CD14-positive monocyte (primary cell): ENCODE measurements around the gene NRP2. TPM values are rescaled to one million over a fixed set of nuclear protein-coding genes. Genes with fewer than 3 reads are reported as not detected.

Experiments
- DNase-seq, 3 donors: peaks; one replicate each; pipeline ENCODE4 v3.0.0-alpha.2; 2011 to 2022
- H2AFZ ChIP-seq: 2 replicates; pipeline ENCODE4 v1.6.0; 2012; ENCODE audit warnings: mild to moderate bottlenecking, low read depth, low read length, inconsistent platforms; ENCODE audit not compliant: insufficient read depth, poor library complexity, severe bottlenecking
- H3K27ac ChIP-seq, 2 donors: 1 replicate in 1 of 2; 2 replicates in 1 of 2; pipeline ENCODE4 v1.5.1; 2012 to 2013; ENCODE audit warnings: low read length in 2 of 2, control low read depth in 1 of 2, inconsistent platforms in 1 of 2, low read depth in 1 of 2, mild to moderate bottlenecking in 1 of 2
- H3K27me3 ChIP-seq, 2 donors: one replicate each; pipeline versions ENCODE4 v1.6.0 to v1.6.1; 2011 to 2013; ENCODE audit warnings: low read length in 2 of 2; ENCODE audit not compliant: control insufficient read depth in 2 of 2, insufficient read depth in 2 of 2
- H3K36me3 ChIP-seq, 2 donors: replicated peaks in 1 of 2; 1 replicate in 1 of 2; 2 replicates in 1 of 2; pipeline versions ENCODE4 v1.5.1 to v1.6.1; 2012 to 2013; ENCODE audit warnings: low read length in 2 of 2, control low read depth in 1 of 2, inconsistent platforms in 1 of 2, mild to moderate bottlenecking in 1 of 2; ENCODE audit not compliant: insufficient read depth in 2 of 2, control insufficient read depth in 1 of 2
- H3K4me1 ChIP-seq, 2 donors: 1 replicate in 1 of 2; 2 replicates in 1 of 2; pipeline versions ENCODE4 v1.5.1 to v1.6.1; 2012 to 2013; ENCODE audit warnings: low read length in 2 of 2, control low read depth in 1 of 2, inconsistent platforms in 1 of 2, mild to moderate bottlenecking in 1 of 2, moderate library complexity in 1 of 2; ENCODE audit not compliant: insufficient read depth in 2 of 2, control insufficient read depth in 1 of 2
- H3K4me2 ChIP-seq: replicated peaks from 2 replicates; pipeline ENCODE3; 2012; ENCODE audit warnings: low read length, moderate library complexity, mild to moderate bottlenecking; ENCODE audit not compliant: poor library complexity, severe bottlenecking; ENCODE audit errors: extremely low read depth
- H3K4me3 ChIP-seq, 3 experiments: fragments of 200-600 bp in 1 of 3; sonication (generic) in 1 of 3; replicated peaks in 1 of 3; 1 replicate in 2 of 3; 2 replicates in 1 of 3; pipeline ENCODE4 v1.5.1; 2011 to 2013; ENCODE audit warnings: low read length in 3 of 3, mild to moderate bottlenecking in 3 of 3, control low read depth in 2 of 3, low read depth in 2 of 3, inconsistent platforms in 1 of 3, moderate library complexity in 1 of 3
- H3K79me2 ChIP-seq: 2 replicates; pipeline ENCODE4 v1.6.0; 2012; ENCODE audit warnings: mild to moderate bottlenecking, control low read depth, inconsistent platforms, low read length, moderate library complexity; ENCODE audit not compliant: insufficient read depth
- H3K9ac ChIP-seq: 2 replicates; pipeline ENCODE4 v1.6.0; 2017; ENCODE audit warnings: low read length, mild to moderate bottlenecking; ENCODE audit not compliant: insufficient read depth, poor library complexity, severe bottlenecking
- H3K9me3 ChIP-seq, 2 donors: replicated peaks in 1 of 2; 1 replicate in 1 of 2; 2 replicates in 1 of 2; pipeline versions ENCODE4 v1.5.1 to v1.6.1; 2012 to 2013; ENCODE audit warnings: low read length in 2 of 2, control low read depth in 1 of 2; ENCODE audit not compliant: control insufficient read depth in 1 of 2, insufficient read depth in 1 of 2
- H4K20me1 ChIP-seq: 2 replicates; pipeline ENCODE4 v1.6.0; 2012; ENCODE audit warnings: mild to moderate bottlenecking, low read length, control low read depth, moderate library complexity; ENCODE audit not compliant: insufficient read depth
- H3K27ac Mint-ChIP-seq, 7 donors: one replicate each; pipeline ENCODE4 v1.8.0; 2020; ENCODE audit warnings: mild to moderate bottlenecking in 7 of 7, mixed read lengths in 7 of 7, moderate library complexity in 6 of 7, inconsistent platforms in 2 of 7
- H3K27me3 Mint-ChIP-seq, 3 donors: one replicate each; pipeline ENCODE4 v1.8.0; 2021 to 2022; ENCODE audit warnings: low read depth in 3 of 3, mild to moderate bottlenecking in 3 of 3, mixed read lengths in 3 of 3, moderate library complexity in 3 of 3, inconsistent platforms in 1 of 3
- H3K36me3 Mint-ChIP-seq, 2 donors: one replicate each; pipeline ENCODE4 v1.8.0; 2020; ENCODE audit warnings: mixed read lengths in 2 of 2, inconsistent platforms in 1 of 2, mild to moderate bottlenecking in 1 of 2
- H3K4me1 Mint-ChIP-seq: one replicate; pipeline ENCODE4 v1.8.0; 2020; ENCODE audit warnings: mild to moderate bottlenecking, mixed read lengths
- H3K4me3 Mint-ChIP-seq, 2 donors: one replicate each; pipeline ENCODE4 v1.8.0; 2020; ENCODE audit warnings: mild to moderate bottlenecking in 2 of 2, mixed read lengths in 2 of 2, moderate library complexity in 1 of 2
- H3K9me3 Mint-ChIP-seq, 7 donors: one replicate each; pipeline ENCODE4 v1.8.0; 2020 to 2022; ENCODE audit warnings: mixed read lengths in 7 of 7, mild to moderate bottlenecking in 6 of 7, moderate library complexity in 6 of 7, inconsistent platforms in 2 of 7
- CTCF ChIP-seq: fragments of 200-600 bp; IDR thresholded peaks from one replicate; pipeline ENCODE4 v1.8.0; 2022; ENCODE audit warnings: antibody characterized with exemption, mild to moderate bottlenecking
- WGBS: methylation state at CpG from one replicate; pipeline ENCODE4 v1.1.5; 2013; ENCODE audit warnings: missing lambda C conversion rate; ENCODE audit not compliant: insufficient coverage; 5-methylcytosine and 5-hydroxymethylcytosine counted together
- intact Hi-C, 2 donors: fragments of 100-400 bp; cut with micrococcal nuclease; formaldehyde crosslinking; loops; one replicate each; pipeline versions ENCODE4 v1.15.0 to v1.15.1; 2023
- polyA plus RNA-seq, 3 donors: library from polyadenylated mRNA; depleted of rRNA in 1 of 3; unstranded in 2 of 3; stranded (reverse) in 1 of 3; fragments of 300-500 nt in 2 of 3; fragments of >200 nt in 1 of 3; fragmentation: Illumina TruSeq in 2 of 3; gene quantifications; 1 replicate in 2 of 3; 2 replicates in 1 of 3; pipeline ENCODE4 v1.2.3, GENCODE V29; 2012 to 2021

Gene NRP2
- polyA plus RNA-seq, 3 donors = 0.97 to 3.3 (median 1.6) TPM

DNA sequence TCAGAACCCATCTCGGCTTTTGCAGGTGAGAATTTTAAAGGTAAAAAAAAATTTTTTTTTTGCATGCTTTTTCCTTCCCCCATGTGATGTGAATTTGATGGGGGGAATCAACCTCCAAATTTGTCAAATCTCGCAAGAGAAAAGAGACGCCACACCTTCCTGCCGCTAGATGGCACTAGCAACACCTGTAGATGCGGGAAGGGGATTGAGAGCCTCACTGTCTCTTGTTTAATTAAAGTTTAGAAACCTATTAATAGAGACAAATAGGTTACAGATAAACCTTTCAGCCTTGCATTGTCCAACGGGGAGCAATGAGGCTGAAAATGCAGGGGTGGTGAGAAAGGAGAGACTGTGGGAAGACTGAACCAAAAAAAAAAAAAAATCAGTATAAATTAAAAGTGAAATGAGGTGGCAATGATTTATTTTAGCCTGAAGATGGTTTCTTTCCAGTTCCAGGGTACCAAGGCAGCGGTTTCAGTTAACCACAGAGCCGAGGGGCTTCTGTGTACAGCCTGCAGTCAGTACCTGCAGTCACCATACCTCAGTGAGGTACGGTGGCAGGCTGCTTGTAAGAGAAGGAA lies 84.6 kb downstream of the NRP2 start:
- Histone ChIP-seq H3K4me3 (no peak overlapping the region), H4K20me1 (no peaks in the 10 kb centered on the region), H3K27ac (no peak overlapping the region), H3K4me2 (no peak overlapping the region), H3K27me3 (peaks cover 0 to 24% of the 10 kb centered on the region in 2 donors), H3K9ac (no peak overlapping the region), H3K79me2 (no peaks in the 10 kb centered on the region), H3K9me3 (no peaks in the 10 kb centered on the region), H3K36me3 (no peaks in the 10 kb centered on the region), H3K4me1 (peaks cover 0 to 6% of the 10 kb centered on the region in 2 donors), H2AFZ (no peak overlapping the region)
- H3K36me3 Mint-ChIP-seq = no peaks in the 10 kb centered on the region
- WGBS = 12% methylated on average over 3 of the region's 9 CpGs
- DNase-seq = peak; percentile 19 to 51 (median 48)
- no peak overlapping the region for H3K27ac Mint-ChIP-seq
- intact Hi-C loops = no loop called here
- H3K27me3 Mint-ChIP-seq = peaks cover 26 to 32% (median 29%) of the 10 kb centered on the region in 3 donors
- H3K4me1 Mint-ChIP-seq = peaks cover 3% of the 10 kb centered on the region
- H3K4me3 Mint-ChIP-seq = no peak overlapping the region
- no peaks in the 10 kb centered on the region for H3K9me3 Mint-ChIP-seq
- TF ChIP-seq CTCF = peak; percentile 95

DNA sequence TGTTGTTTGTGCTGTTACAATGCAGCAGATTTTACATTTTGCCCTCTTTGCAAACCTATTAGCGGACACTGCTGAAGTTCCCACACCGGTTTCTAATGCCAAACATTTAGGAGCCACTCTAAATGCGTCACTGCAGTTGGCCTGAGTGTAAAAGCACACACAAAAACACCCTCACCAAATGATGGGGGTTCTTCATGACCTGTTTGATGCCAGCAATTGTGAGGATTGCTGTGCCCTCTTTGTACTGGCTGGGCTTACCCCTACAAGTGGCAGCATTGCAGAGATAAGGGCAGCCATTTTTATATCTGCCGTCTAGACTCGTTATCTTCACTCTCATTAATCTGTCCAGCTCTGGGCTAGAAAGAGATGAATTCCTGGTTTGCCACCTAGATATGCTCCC lies 85.3 kb downstream of the NRP2 start:
- Mint-ChIP-seq H3K9me3 (no peaks in the 10 kb centered on the region), H3K4me3 (no peak overlapping the region), H3K4me1 (peaks cover 3% of the 10 kb centered on the region), H3K27me3 (peaks cover 22 to 27% (median 27%) of the 10 kb centered on the region in 3 donors), H3K36me3 (no peaks in the 10 kb centered on the region), H3K27ac (no peak overlapping the region)
- H2AFZ ChIP-seq = no peak overlapping the region
- H3K4me3 ChIP-seq = no peak overlapping the region
- H3K36me3 ChIP-seq = no peaks in the 10 kb centered on the region
- H3K27ac ChIP-seq = no peak overlapping the region
- peaks cover 0 to 6% of the 10 kb centered on the region in 2 donors for H3K4me1 ChIP-seq
- no peaks in the 10 kb centered on the region for H3K79me2 ChIP-seq
- WGBS = 97% methylated on average over 4 of the region's 5 CpGs
- DNase-seq = no peak
- H3K9ac ChIP-seq = no peak overlapping the region
- H3K9me3 ChIP-seq = no peaks in the 10 kb centered on the region
- H4K20me1 ChIP-seq = no peaks in the 10 kb centered on the region
- TF ChIP-seq CTCF = no peak
- no peak overlapping the region for H3K4me2 ChIP-seq
- peaks cover 0 to 23% of the 10 kb centered on the region in 2 donors for H3K27me3 ChIP-seq
- intact Hi-C loops = no loop called here
